Measurements from ENCODE around the gene RPUSD4.

The RPUSD4 gene

DNA sequence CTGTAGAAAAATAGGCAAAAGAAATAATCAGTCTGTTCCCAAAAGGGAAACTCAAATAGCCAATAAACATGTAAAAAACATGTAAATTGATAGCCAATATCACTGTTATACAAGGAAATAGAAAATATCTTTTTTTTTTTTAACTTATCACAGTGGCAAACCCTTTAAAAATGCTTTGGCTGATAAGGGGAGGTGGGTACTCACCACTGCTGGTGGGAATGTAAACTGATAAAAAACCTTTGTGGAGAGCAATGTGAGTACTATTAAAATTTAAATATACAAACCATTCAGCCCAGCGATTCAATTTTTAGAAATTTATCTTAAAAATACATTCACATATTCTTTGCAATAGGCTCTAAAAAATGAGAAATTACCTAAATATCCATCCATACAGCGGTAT is 3.6 kb downstream of the RPUSD4 start:
- no peaks in the 10 kb centered on the region for H3K9me3 ChIP-seq (ENCODE audit: insufficient read depth, low read depth, low read length)
- H3K4me1 ChIP-seq (ENCODE audit: insufficient read depth, low read length): peaks cover 4% of the 10 kb centered on the region; the same call in 1 of the 2 replicates
- no peak overlapping the region for H3K9ac ChIP-seq (ENCODE audit: low read depth, low read length)
- H3K4me3 ChIP-seq (ENCODE audit: low read length): no peak overlapping the region
- H3K27ac ChIP-seq (ENCODE audit: low read length): no peak overlapping the region
- H3K27me3 ChIP-seq (ENCODE audit: insufficient read depth, low read length): no peaks in the 10 kb centered on the region
- H3K36me3 ChIP-seq (ENCODE audit: insufficient read depth, low read depth, low read length): peaks cover 72% of the 10 kb centered on the region

DNA sequence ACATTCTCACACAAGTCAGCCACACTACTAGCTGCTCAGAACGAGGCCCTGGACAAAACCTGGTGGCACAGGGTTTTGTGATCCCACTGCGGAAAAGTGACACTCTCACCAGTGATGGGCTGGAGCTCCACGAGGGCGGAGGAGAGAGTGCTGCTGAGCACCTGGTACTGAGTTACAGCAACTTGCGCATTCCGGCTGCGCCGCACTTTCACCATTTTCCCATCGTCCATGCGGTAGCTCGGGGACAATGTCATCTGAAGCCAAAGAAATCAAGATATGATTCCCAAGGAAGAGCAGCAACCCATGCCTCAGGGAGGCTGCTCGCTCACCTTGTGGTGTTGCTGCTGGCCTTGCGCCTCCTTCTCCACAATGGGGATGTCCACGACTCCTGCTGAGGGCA is 6.1 kb downstream of the RPUSD4 start:
- Histone ChIP-seq H3K4me3 (ENCODE audit: low read length) (no peak overlapping the region), H3K4me1 (ENCODE audit: insufficient read depth, low read length) (no peaks in the 10 kb centered on the region), H3K9me3 (ENCODE audit: insufficient read depth, low read depth, low read length) (no peaks in the 10 kb centered on the region), H3K9ac (ENCODE audit: low read depth, low read length) (no peak overlapping the region), H3K27ac (ENCODE audit: low read length) (no peak overlapping the region), H3K27me3 (ENCODE audit: insufficient read depth, low read length) (no peaks in the 10 kb centered on the region), H3K36me3 (ENCODE audit: insufficient read depth, low read depth, low read length) (peaks cover 98% of the 10 kb centered on the region)

DNA sequence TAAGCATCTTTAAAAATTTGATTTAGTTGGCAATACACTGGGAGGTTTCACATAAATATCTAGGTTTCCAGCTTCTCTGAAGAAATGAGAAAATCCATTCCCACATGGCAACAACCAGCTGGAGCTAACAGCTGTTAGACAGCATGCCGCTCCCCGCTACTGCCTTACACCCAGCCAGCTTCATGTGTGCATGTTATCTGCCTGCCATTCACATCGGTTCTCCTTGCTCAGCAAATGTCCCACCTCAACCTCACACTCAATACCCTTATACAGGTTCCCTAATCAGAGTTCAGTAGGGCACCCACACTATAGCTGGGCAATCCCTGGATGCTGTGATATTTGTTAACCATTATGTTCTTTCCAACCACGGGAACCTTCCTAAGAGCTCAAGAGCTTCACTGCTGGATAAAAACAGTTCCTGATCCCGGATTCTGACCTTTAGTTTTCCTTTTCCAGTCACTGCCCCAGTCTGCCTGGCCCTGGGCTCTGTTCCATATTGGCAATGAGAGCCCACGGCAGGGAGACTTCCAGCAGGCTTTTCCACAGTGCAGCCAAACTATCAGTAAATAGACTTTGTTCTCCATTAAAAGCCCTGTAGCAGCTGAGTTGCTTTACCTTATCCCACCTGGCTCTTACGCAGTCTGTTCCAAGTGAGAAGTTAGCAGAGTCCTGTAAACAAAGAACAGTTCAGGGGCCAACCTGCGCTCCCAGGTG is 8.6 kb downstream of the RPUSD4 start:
- Histone ChIP-seq H3K4me3 (ENCODE audit: low read length) (no peak overlapping the region), H3K9me3 (ENCODE audit: insufficient read depth, low read depth, low read length) (peaks cover 7% of the 10 kb centered on the region), H3K4me1 (ENCODE audit: insufficient read depth, low read length) (no peaks in the 10 kb centered on the region), H3K9ac (ENCODE audit: low read depth, low read length) (no peak overlapping the region), H3K27ac (ENCODE audit: low read length) (no peak overlapping the region), H3K27me3 (ENCODE audit: insufficient read depth, low read length) (no peaks in the 10 kb centered on the region), H3K36me3 (ENCODE audit: insufficient read depth, low read depth, low read length) (peaks cover 98% of the 10 kb centered on the region)

DNA sequence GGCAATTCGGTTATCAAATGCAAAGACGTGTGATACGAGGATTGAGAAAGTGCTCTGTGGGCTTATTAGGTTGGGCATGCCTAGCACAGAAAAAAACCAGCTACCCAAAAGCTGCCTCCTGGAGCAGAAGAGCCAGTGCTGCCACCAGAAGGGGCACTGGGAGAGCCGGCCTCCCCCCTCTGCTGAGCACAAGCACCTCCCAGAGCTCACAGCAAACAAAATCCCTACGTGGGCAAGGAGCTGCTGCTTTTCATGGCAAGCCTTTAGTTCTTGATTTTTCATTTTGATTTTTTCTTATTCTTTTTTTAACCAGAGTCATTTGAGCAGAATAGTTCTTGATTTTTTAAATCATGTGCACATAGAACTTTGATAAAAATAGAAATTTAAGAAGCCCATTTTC is 12.8 kb downstream of the RPUSD4 start:
- Histone ChIP-seq H3K9me3 (ENCODE audit: insufficient read depth, low read depth, low read length) (peaks cover 16% of the 10 kb centered on the region), H3K9ac (ENCODE audit: low read depth, low read length) (no peak overlapping the region), H3K27ac (ENCODE audit: low read length) (no peak overlapping the region), H3K4me1 (ENCODE audit: insufficient read depth, low read length) (no peaks in the 10 kb centered on the region), H3K27me3 (ENCODE audit: insufficient read depth, low read length) (no peaks in the 10 kb centered on the region), H3K36me3 (ENCODE audit: insufficient read depth, low read depth, low read length) (peaks cover 87% of the 10 kb centered on the region), H3K4me3 (ENCODE audit: low read length) (no peak overlapping the region)

DNA sequence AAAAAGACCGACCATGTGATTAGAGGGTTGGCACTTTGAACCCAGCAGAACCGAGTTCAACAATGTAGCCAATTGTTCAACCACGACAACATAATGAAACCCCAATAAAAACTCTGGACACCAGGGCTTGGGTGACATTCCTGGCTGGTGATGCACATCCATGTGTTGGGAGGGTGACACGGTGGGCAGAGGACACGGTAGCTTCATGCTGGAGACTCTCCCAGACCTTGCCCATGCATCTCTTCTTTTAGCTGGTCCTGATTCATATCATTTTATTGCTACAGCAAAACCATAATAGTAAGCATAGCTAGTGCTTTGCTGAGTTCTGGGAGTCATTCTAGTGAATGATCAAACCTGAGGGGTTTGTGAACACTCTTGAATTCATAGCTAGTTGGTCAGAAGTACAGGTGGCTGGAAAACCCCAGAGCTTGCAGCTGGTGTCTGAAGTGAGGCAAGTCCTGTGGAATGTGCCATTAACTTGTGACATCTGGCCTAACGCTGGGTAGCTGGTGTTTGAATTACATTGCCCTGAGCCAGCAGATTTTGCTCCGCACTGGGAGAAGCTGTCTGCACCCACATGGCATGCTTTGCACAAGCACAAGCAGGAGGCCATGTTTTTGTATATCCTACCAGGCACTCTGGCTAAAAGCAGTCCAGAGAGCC is 14.0 kb downstream of the RPUSD4 start:
- H3K4me3 ChIP-seq (ENCODE audit: low read length): no peak overlapping the region
- no peak overlapping the region for H3K9ac ChIP-seq (ENCODE audit: low read depth, low read length)
- no peak overlapping the region for H3K27ac ChIP-seq (ENCODE audit: low read length)
- no peaks in the 10 kb centered on the region for H3K27me3 ChIP-seq (ENCODE audit: insufficient read depth, low read length)
- peaks cover 16% of the 10 kb centered on the region for H3K9me3 ChIP-seq (ENCODE audit: insufficient read depth, low read depth, low read length)
- H3K36me3 ChIP-seq (ENCODE audit: insufficient read depth, low read depth, low read length): peaks cover 87% of the 10 kb centered on the region
- no peaks in the 10 kb centered on the region for H3K4me1 ChIP-seq (ENCODE audit: insufficient read depth, low read length)

DNA sequence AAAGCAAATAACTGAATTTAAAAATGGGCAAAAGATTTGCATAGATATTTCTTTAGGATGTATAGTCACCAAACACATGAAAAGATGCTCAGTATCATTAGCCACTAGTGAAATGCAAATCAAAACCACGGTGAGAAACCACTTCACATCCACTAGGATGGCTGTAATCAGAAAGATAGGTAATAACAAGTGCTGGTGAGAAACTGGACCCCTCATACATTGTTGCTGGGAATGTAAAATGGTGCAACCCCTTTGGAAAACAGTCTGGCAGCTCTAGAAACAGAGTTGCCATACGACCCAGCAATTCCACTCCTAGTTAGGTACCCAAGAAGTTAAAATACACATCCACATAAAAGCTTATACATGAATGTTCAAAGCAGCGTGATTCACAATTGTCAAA is 16.3 kb downstream of the RPUSD4 start:
- Histone ChIP-seq H3K4me1 (ENCODE audit: insufficient read depth, low read length) (no peaks in the 10 kb centered on the region), H3K9ac (ENCODE audit: low read depth, low read length) (no peak overlapping the region), H3K4me3 (ENCODE audit: low read length) (no peak overlapping the region), H3K27me3 (ENCODE audit: insufficient read depth, low read length) (no peaks in the 10 kb centered on the region), H3K36me3 (ENCODE audit: insufficient read depth, low read depth, low read length) (peaks cover 85% of the 10 kb centered on the region), H3K27ac (ENCODE audit: low read length) (no peak overlapping the region), H3K9me3 (ENCODE audit: insufficient read depth, low read depth, low read length) (peaks cover 16% of the 10 kb centered on the region)

DNA sequence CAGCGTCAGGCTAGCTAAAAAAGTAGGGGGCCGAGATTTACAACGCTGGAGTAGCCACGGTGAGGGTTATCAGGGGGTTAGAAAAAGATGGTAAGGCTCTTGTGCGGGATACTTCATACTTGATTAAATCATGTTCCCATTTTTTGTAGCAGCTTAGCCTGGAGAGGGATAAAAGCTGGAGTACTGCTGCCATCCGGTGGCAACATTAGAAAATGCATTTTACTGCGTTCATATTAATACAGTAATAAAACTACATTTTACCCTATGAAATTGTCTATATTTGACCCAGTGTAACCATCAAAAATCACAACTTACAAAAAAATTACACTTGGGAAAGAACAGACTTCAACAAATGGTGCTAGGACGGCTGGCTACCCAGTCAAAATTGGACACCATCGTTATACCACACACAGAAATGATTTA is 17.3 kb downstream of the RPUSD4 start:
- H3K36me3 ChIP-seq (ENCODE audit: insufficient read depth, low read depth, low read length): peaks cover 79% of the 10 kb centered on the region

DNA sequence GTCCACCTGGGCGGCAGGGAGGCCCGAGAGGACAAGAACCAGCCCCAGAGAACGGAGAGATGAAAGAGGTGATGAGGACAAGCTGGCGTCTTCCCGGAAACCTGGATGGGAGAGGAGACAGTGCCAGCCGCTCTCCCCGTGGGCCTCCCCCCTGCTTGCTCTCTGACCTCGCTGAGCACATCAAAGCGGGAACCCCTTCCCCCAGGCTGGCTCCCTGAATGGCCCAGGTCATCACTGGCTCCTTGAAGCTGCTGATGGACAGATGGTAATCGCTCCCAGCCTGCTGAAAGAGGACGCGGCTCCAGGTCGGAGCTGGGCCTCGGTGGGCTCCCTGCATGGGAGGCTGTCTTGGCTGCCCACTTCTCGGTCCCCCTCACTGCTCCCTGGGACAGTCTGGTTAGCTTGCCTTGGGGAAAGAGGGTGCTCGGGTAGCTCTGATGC is 18.4 kb downstream of the RPUSD4 start:
- Histone ChIP-seq H3K27ac (ENCODE audit: low read length) (no peak overlapping the region), H3K36me3 (ENCODE audit: insufficient read depth, low read depth, low read length) (peaks cover 68% of the 10 kb centered on the region), H3K4me3 (ENCODE audit: low read length) (no peak overlapping the region), H3K9me3 (ENCODE audit: insufficient read depth, low read depth, low read length) (peaks cover 12% of the 10 kb centered on the region), H3K9ac (ENCODE audit: low read depth, low read length) (no peak overlapping the region), H3K27me3 (ENCODE audit: insufficient read depth, low read length) (no peaks in the 10 kb centered on the region), H3K4me1 (ENCODE audit: insufficient read depth, low read length) (no peaks in the 10 kb centered on the region)

More for the DNA sequence above, 17.3 kb downstream of the RPUSD4 start:
- no peaks in the 10 kb centered on the region for H3K27me3 ChIP-seq (ENCODE audit: insufficient read depth, low read length)
- no peak overlapping the region for H3K27ac ChIP-seq (ENCODE audit: low read length)
- H3K9me3 ChIP-seq (ENCODE audit: insufficient read depth, low read depth, low read length): peaks cover 16% of the 10 kb centered on the region
- no peak overlapping the region for H3K4me3 ChIP-seq (ENCODE audit: low read length)
- no peak overlapping the region for H3K9ac ChIP-seq (ENCODE audit: low read depth, low read length)
- no peaks in the 10 kb centered on the region for H3K4me1 ChIP-seq (ENCODE audit: insufficient read depth, low read length)

DNA sequence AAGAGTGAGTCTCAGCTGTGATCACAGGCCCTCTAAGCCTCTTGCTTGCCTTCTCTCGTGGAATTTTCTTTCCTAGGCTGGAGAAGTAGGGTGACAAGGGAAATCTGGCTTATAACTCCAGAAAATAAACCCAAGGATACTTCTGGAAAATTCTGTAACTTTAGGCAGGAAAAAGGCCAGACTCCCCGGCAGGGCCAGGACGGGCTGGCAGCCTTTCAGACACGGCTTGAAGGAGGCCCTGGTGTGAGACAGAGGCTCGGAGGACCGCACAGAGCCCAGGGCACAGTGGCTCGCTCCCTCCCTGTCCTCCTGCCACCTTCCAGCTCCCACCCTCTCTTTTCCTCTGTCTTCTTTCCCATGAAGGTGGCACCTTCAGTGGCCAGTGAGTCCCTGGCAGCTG is 19.1 kb downstream of the RPUSD4 start:
- no peak overlapping the region for H3K9ac ChIP-seq (ENCODE audit: low read depth, low read length)
- no peak overlapping the region for H3K4me3 ChIP-seq (ENCODE audit: low read length)
- peaks cover 62% of the 10 kb centered on the region for H3K36me3 ChIP-seq (ENCODE audit: insufficient read depth, low read depth, low read length)
- H3K9me3 ChIP-seq (ENCODE audit: insufficient read depth, low read depth, low read length): peaks cover 5% of the 10 kb centered on the region; the same call in 1 of the 2 replicates
- H3K4me1 ChIP-seq (ENCODE audit: insufficient read depth, low read length): no peaks in the 10 kb centered on the region
- H3K27me3 ChIP-seq (ENCODE audit: insufficient read depth, low read length): no peaks in the 10 kb centered on the region
- H3K27ac ChIP-seq (ENCODE audit: low read length): no peak overlapping the region

DNA sequence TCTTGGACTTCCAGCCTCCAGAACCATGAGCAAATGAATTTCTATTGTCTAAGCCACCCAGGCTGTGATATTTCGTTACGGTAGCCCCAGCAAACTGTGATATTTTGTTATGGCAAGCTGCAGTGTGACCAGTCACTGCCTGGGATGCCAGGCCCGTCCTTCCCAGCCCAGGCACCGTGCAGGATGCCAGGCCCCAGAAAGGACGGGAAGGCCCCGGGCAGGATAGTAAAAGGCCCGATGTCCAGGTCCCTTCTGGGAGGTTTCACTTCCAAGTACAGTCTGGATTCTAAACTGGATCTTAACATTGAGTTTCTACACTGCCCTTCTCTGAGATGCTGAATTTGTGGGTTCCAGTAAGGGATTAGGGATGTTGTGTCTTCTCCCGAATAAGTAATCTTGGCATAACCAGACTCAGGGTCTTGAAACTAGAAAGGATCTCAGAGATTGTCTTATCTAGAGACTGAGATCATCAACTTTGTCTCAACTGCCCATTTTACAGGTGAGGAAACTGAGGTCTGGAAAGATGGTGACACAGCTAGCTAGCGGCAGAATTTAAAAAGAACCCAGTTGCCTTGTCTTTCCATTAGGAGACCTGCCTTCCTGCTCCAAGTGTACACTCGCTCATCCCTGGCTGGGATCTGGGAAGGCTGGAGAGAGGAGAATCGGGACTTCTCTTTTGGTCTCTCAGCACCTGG is 19.9 kb downstream of the RPUSD4 start:
- H3K4me3 ChIP-seq (ENCODE audit: low read length): no peak overlapping the region
- no peaks in the 10 kb centered on the region for H3K9me3 ChIP-seq (ENCODE audit: insufficient read depth, low read depth, low read length)
- no peaks in the 10 kb centered on the region for H3K4me1 ChIP-seq (ENCODE audit: insufficient read depth, low read length)
- no peaks in the 10 kb centered on the region for H3K27me3 ChIP-seq (ENCODE audit: insufficient read depth, low read length)
- H3K9ac ChIP-seq (ENCODE audit: low read depth, low read length): no peak overlapping the region
- H3K36me3 ChIP-seq (ENCODE audit: insufficient read depth, low read depth, low read length): peaks cover 53% of the 10 kb centered on the region
- no peak overlapping the region for H3K27ac ChIP-seq (ENCODE audit: low read length)

DNA sequence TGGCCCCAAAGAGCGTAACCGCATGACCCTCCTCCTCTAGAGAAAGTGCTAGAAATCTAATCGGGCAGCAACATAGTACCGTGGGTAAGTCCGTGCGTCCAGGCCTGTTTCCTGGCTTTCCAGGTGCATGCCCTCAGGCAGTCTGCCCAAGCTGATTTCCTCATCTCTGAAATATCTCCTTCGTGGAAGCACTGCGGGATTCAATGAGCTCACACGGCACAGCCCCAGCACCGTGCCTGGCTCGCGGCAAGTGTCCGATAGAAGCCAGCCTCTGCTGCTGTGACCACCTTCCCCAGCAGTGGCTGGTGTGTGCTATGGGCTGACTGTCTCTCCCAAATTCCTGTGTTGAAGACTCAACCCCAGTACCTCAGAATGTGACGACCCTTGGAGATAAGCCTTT is 20.7 kb downstream of the RPUSD4 start:
- H3K27me3 ChIP-seq (ENCODE audit: insufficient read depth, low read length): no peaks in the 10 kb centered on the region
- no peak overlapping the region for H3K4me3 ChIP-seq (ENCODE audit: low read length)
- H3K4me1 ChIP-seq (ENCODE audit: insufficient read depth, low read length): no peaks in the 10 kb centered on the region
- no peak overlapping the region for H3K9ac ChIP-seq (ENCODE audit: low read depth, low read length)
- peaks cover 50% of the 10 kb centered on the region for H3K36me3 ChIP-seq (ENCODE audit: insufficient read depth, low read depth, low read length)
- no peak overlapping the region for H3K27ac ChIP-seq (ENCODE audit: low read length)
- no peaks in the 10 kb centered on the region for H3K9me3 ChIP-seq (ENCODE audit: insufficient read depth, low read depth, low read length)

Measured in iPS-20b (cell line).